Suprapubic skin (tissue), 4 donors: ENCODE results near the gene PTGR3. TPM values are rescaled to one million over a fixed set of nuclear protein-coding genes. Genes with fewer than 3 reads are reported as not detected.

ENCODE experiments used
- DNase-seq, 2 donors: peaks; one replicate each; pipeline ENCODE4 v3.0.0-alpha.2; 2019; ENCODE audit warnings: low spot score in 2 of 2
- H3K27ac ChIP-seq: fragments of 200-600 bp; sonication (generic); one replicate; pipeline ENCODE4 v1.5.1; 2019
- H3K27me3 ChIP-seq: fragments of 200-600 bp; sonication (generic); one replicate; pipeline ENCODE4 v1.5.1; 2019
- H3K36me3 ChIP-seq: fragments of 200-600 bp; sonication (generic); one replicate; pipeline ENCODE4 v1.5.1; 2019
- H3K4me1 ChIP-seq: fragments of 200-600 bp; sonication (generic); one replicate; pipeline ENCODE4 v1.5.1; 2019
- H3K4me3 ChIP-seq: fragments of 200-600 bp; sonication (generic); one replicate; pipeline ENCODE4 v1.5.1; 2019; ENCODE audit warnings: mild to moderate bottlenecking
- H3K9me3 ChIP-seq: fragments of 200-600 bp; sonication (generic); one replicate; pipeline ENCODE4 v1.5.1; 2019
- CTCF ChIP-seq, 2 donors: fragments of 200-600 bp in 1 of 2; fragments of 450-650 bp in 1 of 2; sonication (generic) in 1 of 2; IDR thresholded peaks; one replicate each; pipeline ENCODE4 v1.5.1; 2016 to 2019; ENCODE audit warnings: antibody characterized with exemption in 2 of 2, mild to moderate bottlenecking in 1 of 2, moderate library complexity in 1 of 2
- EP300 ChIP-seq: sonication (generic); formaldehyde crosslinking; IDR thresholded peaks from one replicate; pipeline ENCODE4 v1.6.1; 2017; ENCODE audit warnings: antibody characterized with exemption
- POLR2A ChIP-seq, 2 donors: fragments of 450-650 bp; IDR thresholded peaks; one replicate each; pipeline ENCODE4 v1.6.1; 2017; ENCODE audit warnings: antibody characterized with exemption in 2 of 2, mild to moderate bottlenecking in 2 of 2, moderate library complexity in 2 of 2
- POLR2AphosphoS5 ChIP-seq, 3 donors: sonication (generic); formaldehyde crosslinking; IDR thresholded peaks; one replicate each; pipeline ENCODE4 v1.6.1; 2017; ENCODE audit warnings: antibody characterized with exemption in 3 of 3
- WGBS: methylation state at CpG from one replicate; pipeline ENCODE4 v1.1.5; 2018; 5-methylcytosine and 5-hydroxymethylcytosine counted together
- total RNA-seq, 4 donors: library from RNA; depleted of rRNA; stranded (reverse); fragments of >200 nt; gene quantifications; one replicate each; pipeline ENCODE4 v1.1.0, GENCODE V29; 2016

Gene PTGR3
- total RNA-seq, 4 donors from 2014 or later = 14.0 to 20.4 (median 15.5) TPM

DNA sequence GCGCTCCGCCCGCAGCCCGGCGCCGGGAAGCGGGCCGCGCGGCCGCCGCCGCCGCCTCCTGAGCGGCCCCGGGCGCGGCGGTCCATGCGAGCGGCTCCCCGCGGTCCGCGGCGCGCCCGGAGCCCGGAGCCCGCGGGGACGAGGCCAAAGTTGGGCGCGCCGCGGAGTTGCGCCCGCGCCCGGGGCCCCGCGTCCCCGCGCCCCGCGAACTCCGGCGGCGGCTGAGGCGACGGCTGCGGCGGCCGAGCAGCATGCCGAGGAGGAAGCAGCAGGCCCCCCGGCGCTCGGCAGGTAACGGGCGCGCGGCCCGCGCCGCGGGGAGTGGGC is 2.6 kb upstream of the PTGR3 start:
- H3K4me3 ChIP-seq = peak overlapping the region; percentile 99
- peak overlapping the region; percentile 89 for H3K27ac ChIP-seq
- H3K9me3 ChIP-seq = no peaks in the 10 kb centered on the region
- peaks cover 63% of the 10 kb centered on the region for H3K4me1 ChIP-seq
- H3K27me3 ChIP-seq = no peaks in the 10 kb centered on the region
- no peaks in the 10 kb centered on the region for H3K36me3 ChIP-seq
- DNase-seq = no peak
- WGBS = no CpG with 5 or more reads among the region's 66 CpGs
- TF ChIP-seq POLR2AphosphoS5 (IDR thresholded peaks at IDR 0.05) (no peak), CTCF (IDR thresholded peaks at IDR 0.05) (no peak), EP300 (no peak), POLR2A (IDR thresholded peaks at IDR 0.05) (no peak)

- 0% methylated on average over 11 of the region's 64 CpGs for WGBS
- no peaks in the 10 kb centered on the region for H3K36me3 ChIP-seq
- H3K27me3 ChIP-seq = no peaks in the 10 kb centered on the region
- H3K4me1 ChIP-seq = peaks cover 63% of the 10 kb centered on the region
- no peaks in the 10 kb centered on the region for H3K9me3 ChIP-seq
- H3K27ac ChIP-seq = peak overlapping the region; percentile 100
- DNase-seq = no peak
- TF ChIP-seq POLR2A (IDR thresholded peaks at IDR 0.05) (no peak), EP300 (no peak), POLR2AphosphoS5 (IDR thresholded peaks at IDR 0.05) (no peak), CTCF (IDR thresholded peaks at IDR 0.05) (no peak)
- peak overlapping the region; percentile 99 for H3K4me3 ChIP-seq
Observed at GRCh38 chr18:75211002-75211621, 2.2 kb upstream of the PTGR3 start.

DNA sequence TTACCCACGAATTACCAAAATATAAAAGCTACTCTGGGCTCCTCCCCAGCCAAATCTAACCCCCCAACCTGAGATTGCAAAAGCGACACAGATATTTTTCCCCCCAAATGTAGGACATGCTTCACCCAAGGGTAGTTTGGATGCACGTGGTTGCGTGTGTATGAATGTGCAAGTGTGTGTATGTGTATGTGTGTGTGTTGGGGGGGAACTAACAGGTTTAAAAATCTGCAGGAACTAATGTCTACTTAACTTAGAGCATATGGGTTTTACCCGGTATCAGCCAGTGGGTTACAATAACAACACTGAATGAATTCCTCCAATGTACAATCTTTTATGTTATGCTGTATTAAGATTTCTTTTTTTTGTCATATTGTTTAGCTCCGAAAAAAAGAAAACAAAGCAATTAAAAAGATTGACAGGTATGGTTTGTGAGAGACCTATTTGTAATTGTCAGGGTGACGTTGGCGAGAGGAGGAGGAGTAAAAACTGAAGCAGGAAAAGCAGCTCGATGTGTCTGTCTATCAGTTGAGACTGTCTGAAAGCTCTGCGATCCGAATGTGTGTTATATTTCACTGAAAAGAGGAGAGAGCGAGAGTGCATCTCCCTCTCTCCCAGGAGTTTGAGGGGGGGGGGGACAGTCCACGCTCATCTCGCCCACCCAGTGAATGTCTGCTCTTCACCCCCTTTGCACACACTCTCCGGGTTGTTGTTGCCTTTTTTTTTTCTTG is 1.5 kb upstream of the PTGR3 start, which contains the start of gene TSHZ1:
Gene TSHZ1 (plus strand): TSS at position 524 of the 728 bp plus-strand sequence. CDS start 1,080 bp downstream, outside the sequence.
- 2% methylated on average over 15 of the region's 15 CpGs for WGBS
- DNase-seq = no peak

DNA sequence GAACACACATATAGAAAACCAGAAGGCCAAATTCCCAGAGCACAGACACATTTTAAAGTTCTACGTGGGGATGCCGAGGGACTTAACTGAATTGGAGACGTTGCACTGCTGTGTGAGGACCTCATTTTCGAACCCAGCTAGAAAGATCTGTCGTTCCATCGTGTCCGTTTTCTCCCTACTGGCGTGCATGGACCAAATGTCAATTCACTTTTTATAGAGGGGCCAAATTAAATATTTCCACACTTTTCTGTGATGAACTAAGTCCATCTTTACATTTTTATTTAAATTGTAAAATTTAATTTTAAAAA is 966 bp upstream of the PTGR3 start:
- under 1% methylated on average over 8 of the region's 8 CpGs for WGBS
- H3K27ac ChIP-seq = peak overlapping the region; percentile 100
- no peaks in the 10 kb centered on the region for H3K36me3 ChIP-seq
- H3K9me3 ChIP-seq = no peaks in the 10 kb centered on the region
- TF ChIP-seq POLR2A (IDR thresholded peaks at IDR 0.05) (no peak), POLR2AphosphoS5 (IDR thresholded peaks at IDR 0.05) (no peak), EP300 (no peak), CTCF (IDR thresholded peaks at IDR 0.05) (no peak)
- no peak for DNase-seq
- H3K27me3 ChIP-seq = no peaks in the 10 kb centered on the region
- peaks cover 63% of the 10 kb centered on the region for H3K4me1 ChIP-seq
- H3K4me3 ChIP-seq = peak overlapping the region; percentile 99

More for the DNA sequence above, 1.5 kb upstream of the PTGR3 start, which contains the start of gene TSHZ1:
- Histone ChIP-seq H3K27me3 (no peaks in the 10 kb centered on the region), H3K27ac (peak within 1 kb of the TSS; percentile 100), H3K4me3 (peak within 1 kb of the TSS; percentile 99), H3K4me1 (peaks cover 63% of the 10 kb centered on the region), H3K36me3 (no peaks in the 10 kb centered on the region), H3K9me3 (no peaks in the 10 kb centered on the region)
- TF ChIP-seq POLR2A (IDR thresholded peaks at IDR 0.05) (peak in 1 of 2 donors; percentile 65), EP300 (no peak)

- peaks cover 63% of the 10 kb centered on the region for H3K4me1 ChIP-seq
- no CpG with 5 or more reads among the region's 34 CpGs for WGBS
Observed at GRCh38 chr18:75208836-75209128, 157 bp downstream of the PTGR3 start.

More at GRCh38 chr18:75208836-75209128, 157 bp downstream of the PTGR3 start:
- Histone ChIP-seq H3K36me3 (no peaks in the 10 kb centered on the region), H3K4me3 (peak overlapping the region; percentile 99), H3K9me3 (no peaks in the 10 kb centered on the region), H3K27me3 (no peaks in the 10 kb centered on the region), H3K27ac (peak overlapping the region; percentile 100)
- no peak for TF ChIP-seq CTCF (IDR thresholded peaks at IDR 0.05)
- TF ChIP-seq POLR2A (IDR thresholded peaks at IDR 0.05) = no peak
- TF ChIP-seq POLR2AphosphoS5 (IDR thresholded peaks at IDR 0.05) = no peak
- TF ChIP-seq EP300 = no peak
- peak in 1 of 2 donors; percentile 79 for DNase-seq
